AG09309 (cell line): ENCODE results near the gene KRT38.

Source experiments
- DNase-seq: peaks from one replicate; pipeline ENCODE4 v3.0.0-alpha.2; 2010; ENCODE audit warnings: low read depth
- H3K4me3 ChIP-seq: 2 replicates; pipeline ENCODE4 v1.5.1; 2011; ENCODE audit warnings: mild to moderate bottlenecking, low read depth, low read length, moderate library complexity; ENCODE audit not compliant: control insufficient read depth
- CTCF ChIP-seq: IDR thresholded peaks from 2 replicates; pipeline ENCODE4 v1.5.1; 2011; ENCODE audit warnings: mild to moderate bottlenecking, low read depth, low read length, inconsistent platforms; ENCODE audit not compliant: insufficient read depth, control insufficient read depth; ENCODE audit errors: missing control alignments

Gene KRT38

GRCh38 chr17:41483531-41483930 is 42.7 kb upstream of the KRT38 start:
- TF ChIP-seq CTCF = no peak
- no peak overlapping the region for H3K4me3 ChIP-seq
- DNase-seq = no peak

GRCh38 chr17:41481036-41481435 is 40.3 kb upstream of the KRT38 start, which contains the start of gene KRT35:
Gene KRT35 (minus strand): TSS chr17:41481151. CDS start chr17:41481097, 54 bp downstream.
- no peak within 1 kb of the TSS for H3K4me3 ChIP-seq
- no peak for TF ChIP-seq CTCF
- no peak for DNase-seq

GRCh38 chr17:41480581-41480980 is 39.8 kb upstream of the KRT38 start:
- no peak for TF ChIP-seq CTCF
- DNase-seq = no peak
- no peak overlapping the region for H3K4me3 ChIP-seq

GRCh38 chr17:41480136-41480535 is 39.4 kb upstream of the KRT38 start:
- H3K4me3 ChIP-seq = no peak overlapping the region
- TF ChIP-seq CTCF = no peak
- DNase-seq = no peak

GRCh38 chr17:41478237-41478636 is 37.5 kb upstream of the KRT38 start:
- TF ChIP-seq CTCF = no peak
- DNase-seq = no peak
- H3K4me3 ChIP-seq = no peak overlapping the region

GRCh38 chr17:41476866-41477815 is 36.4 kb upstream of the KRT38 start:
- no peak for DNase-seq
- TF ChIP-seq CTCF = no peak
- no peak overlapping the region for H3K4me3 ChIP-seq
